H1 (cell line): ENCODE data around the gene KCNK7. TPM values are rescaled to one million over a fixed set of nuclear protein-coding genes. Genes with fewer than 3 reads are reported as not detected.

Source experiments
- ATF2 ChIP-seq: IDR thresholded peaks from 2 replicates; pipeline ENCODE4 v1.6.1; 2012; ENCODE audit warnings: low read length, inconsistent platforms
- CBX8 ChIP-seq: fragments of 300-800, 300-1000 bp; sonication (generic); IDR thresholded peaks from 2 replicates; pipeline ENCODE4 v1.7.1; 2016; ENCODE audit warnings: low read depth, low read length, borderline replicate concordance
- E2F6 ChIP-seq: IDR thresholded peaks from 2 replicates; pipeline ENCODE4 v1.6.1; 2012; ENCODE audit warnings: inconsistent platforms
- EP300 ChIP-seq, 2 experiments: IDR thresholded peaks; 1 replicate in 1 of 2; 2 replicates in 1 of 2; pipeline ENCODE4 v1.6.1; 2011 to 2012; ENCODE audit warnings: low read depth in 2 of 2, low read length in 2 of 2, mild to moderate bottlenecking in 2 of 2, borderline replicate concordance in 1 of 2, inconsistent platforms in 1 of 2, moderate library complexity in 1 of 2
- FOSL1 ChIP-seq: IDR thresholded peaks from 2 replicates; pipeline ENCODE4 v1.6.1; 2011; ENCODE audit warnings: mild to moderate bottlenecking, low read depth, low read length, moderate library complexity; ENCODE audit not compliant: insufficient read depth
- HDAC6 ChIP-seq: IDR thresholded peaks from one replicate; pipeline ENCODE4 v1.7.1; 2012; ENCODE audit warnings: low read depth, mild to moderate bottlenecking, inconsistent platforms, low read length, moderate library complexity
- KDM5A ChIP-seq: fragments of 200-600 bp; IDR thresholded peaks from 2 replicates; pipeline ENCODE4 v1.7.1; 2012; ENCODE audit warnings: mild to moderate bottlenecking, low read length, inconsistent platforms, mixed read lengths
- MAX ChIP-seq: IDR thresholded peaks from 2 replicates; pipeline ENCODE4 v1.6.1; 2012; ENCODE audit warnings: inconsistent platforms
- NRF1 ChIP-seq: IDR thresholded peaks from 2 replicates; pipeline ENCODE4 v1.6.1; 2011; ENCODE audit warnings: mild to moderate bottlenecking, low read depth, low read length, improper control_type of control experiment
- PHF8 ChIP-seq: fragments of 200-600 bp; sonication (generic); conservative IDR thresholded peaks from 2 replicates; pipeline ENCODE4 v1.7.1; 2012; ENCODE audit warnings: low read depth, mild to moderate bottlenecking, inconsistent platforms, low read length, moderate library complexity
- POLR2AphosphoS5 ChIP-seq: IDR thresholded peaks from 2 replicates; pipeline ENCODE4 v1.6.1; 2011; ENCODE audit warnings: low read depth, low read length
- POU5F1 ChIP-seq: IDR thresholded peaks from 2 replicates; pipeline ENCODE4 v1.6.1; 2011; ENCODE audit warnings: low read depth, mild to moderate bottlenecking, low read length, moderate library complexity
- SAP30 ChIP-seq: fragments of 300-600 bp; sonication (generic); IDR thresholded peaks from 2 replicates; pipeline ENCODE4 v1.7.1; 2012; ENCODE audit warnings: low read length, moderate library complexity, mild to moderate bottlenecking, inconsistent platforms; ENCODE audit not compliant: insufficient read depth, insufficient replicate concordance
- SIX5 ChIP-seq: IDR thresholded peaks from 2 replicates; pipeline ENCODE4 v1.6.1; 2011; ENCODE audit warnings: mild to moderate bottlenecking, low read depth, low read length
- SP1 ChIP-seq: IDR thresholded peaks from 2 replicates; pipeline ENCODE4 v1.6.1; 2011; ENCODE audit warnings: low read depth, low read length
- TBP ChIP-seq: IDR thresholded peaks from 2 replicates; pipeline ENCODE4 v1.6.1; 2011; ENCODE audit warnings: low read depth, low read length, improper control_type of control experiment
- TCF12 ChIP-seq: IDR thresholded peaks from 2 replicates; pipeline ENCODE4 v1.6.1; 2011; ENCODE audit warnings: low read depth, mild to moderate bottlenecking, low read length
- TEAD4 ChIP-seq: IDR thresholded peaks from 2 replicates; pipeline ENCODE4 v1.6.1; 2012; ENCODE audit warnings: low read depth, low read length, inconsistent platforms, mixed read lengths
- YY1 ChIP-seq: IDR thresholded peaks from 2 replicates; pipeline ENCODE4 v1.6.1; 2011; ENCODE audit warnings: low read depth, mild to moderate bottlenecking, low read length
- polyA plus RNA-seq, 7 experiments: library from polyadenylated mRNA; depleted of rRNA in 3 of 7; stranded (reverse) in 5 of 7; unstranded in 2 of 7; fragments of >200 nt in 5 of 7; fragments of 200-250 nt in 2 of 7; gene quantifications; 1 replicate in 5 of 7; 2 replicates in 1 of 7; 4 replicates in 1 of 7; pipeline versions ENCODE4 v1.2.1 to v1.2.3, GENCODE V29; 2011 to 2013; ENCODE audit warnings: missing spikeins in 2 of 7, mixed read lengths in 2 of 7
- total RNA-seq: library from RNA; stranded (reverse); fragmentation: NEBNext Ultra II Directional; extraction: Animal tissue kit (Norgen Biotek cat#: 25700); gene quantifications from 2 replicates; pipeline ENCODE4 v1.2.1, GENCODE V29; 2021

Gene KCNK7
- total and polyA plus RNA-seq, 2 of the 8 experiments (the other 6 are each of a cell fraction or from before 2014, with no cell fraction given): 0.74 to 1.0 TPM

DNA sequence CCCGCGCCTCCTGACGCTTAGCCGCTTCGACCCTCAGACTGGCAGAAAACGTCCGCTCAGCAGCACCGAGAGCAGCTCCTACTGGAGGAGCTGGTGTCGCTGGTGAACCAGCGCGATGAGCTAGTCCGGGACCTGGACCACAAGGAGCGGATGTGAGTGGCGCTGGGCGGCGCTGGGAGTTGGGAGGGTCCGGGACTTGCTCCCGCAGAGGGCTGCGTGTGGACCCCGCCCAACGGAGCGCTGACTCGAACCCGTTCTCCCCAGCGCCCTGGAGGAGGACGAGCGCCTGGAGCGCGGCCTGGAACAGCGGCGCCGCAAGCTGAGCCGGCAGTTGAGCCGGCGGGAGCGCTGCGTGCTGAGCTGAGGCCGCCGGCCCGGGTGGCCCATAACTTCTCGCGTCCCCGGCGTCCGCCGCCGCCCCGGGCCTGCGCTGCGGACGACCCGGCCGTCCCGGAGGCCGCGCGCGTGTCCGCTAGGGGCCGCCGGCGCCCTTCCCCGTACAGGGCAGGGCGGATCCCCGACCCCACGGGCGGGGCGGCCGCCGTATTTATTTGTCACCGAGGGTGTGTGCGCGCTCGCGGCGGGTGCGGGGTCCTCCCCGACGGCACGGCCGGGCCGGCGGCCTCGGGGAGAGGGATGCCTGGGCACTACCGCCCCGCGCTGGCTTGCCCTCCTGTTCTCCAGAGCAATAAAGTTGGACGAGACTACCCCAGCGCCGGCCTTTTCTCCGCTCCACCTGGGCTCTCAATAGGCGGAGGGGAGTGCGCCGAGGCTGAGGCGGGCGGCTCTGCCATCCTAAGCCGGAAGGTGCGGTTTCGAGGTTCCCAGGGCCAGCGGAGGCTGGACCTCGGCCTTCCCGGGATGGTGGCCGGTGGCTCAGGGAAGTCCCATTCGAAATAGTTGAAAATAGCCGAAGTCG lies 3.4 kb downstream of the KCNK7 start (continued):
- 0 out of 2 replicates have a peak, but pooled peaks have one; percentile 34 for TF ChIP-seq PHF8
- no peak for TF ChIP-seq EP300 (IDR thresholded peaks at IDR 0.05; ENCODE audit: borderline replicate concordance in 1 of 2, low read depth in 2 of 2, low read length in 2 of 2)
- no peak for TF ChIP-seq SP1
- no peak for TF ChIP-seq KDM5A
- no peak for TF ChIP-seq TCF12
- no peak for TF ChIP-seq TEAD4
- TF ChIP-seq YY1: no peak
- no peak for TF ChIP-seq E2F6
- TF ChIP-seq NRF1: no peak
- no peak for TF ChIP-seq MAX
- no peak for TF ChIP-seq SAP30
- peak; percentile 51 for TF ChIP-seq TBP
- TF ChIP-seq CBX8: no peak
- no peak for TF ChIP-seq ATF2
- TF ChIP-seq HDAC6: no peak
- TF ChIP-seq SIX5: no peak
- no peak for TF ChIP-seq POU5F1
- TF ChIP-seq POLR2AphosphoS5: 0 out of 2 replicates have a peak, but pooled peaks have one; percentile 23
- TF ChIP-seq FOSL1: no peak
